Stimulated activated CD4-positive, alpha-beta T cell treated with anti-CD3 and anti-CD28 coated beads, TNF-alpha, amount 100 ng/mL, for 1 hour (primary cell): ENCODE measurements around the gene MYH13.

Source experiments
- DNase-seq, 3 donors: peaks; one replicate each; pipeline ENCODE4 v3.0.0-alpha.2; 2020; ENCODE audit warnings: low read depth in 3 of 3, low spot score in 1 of 3

The MYH13 gene

DNA sequence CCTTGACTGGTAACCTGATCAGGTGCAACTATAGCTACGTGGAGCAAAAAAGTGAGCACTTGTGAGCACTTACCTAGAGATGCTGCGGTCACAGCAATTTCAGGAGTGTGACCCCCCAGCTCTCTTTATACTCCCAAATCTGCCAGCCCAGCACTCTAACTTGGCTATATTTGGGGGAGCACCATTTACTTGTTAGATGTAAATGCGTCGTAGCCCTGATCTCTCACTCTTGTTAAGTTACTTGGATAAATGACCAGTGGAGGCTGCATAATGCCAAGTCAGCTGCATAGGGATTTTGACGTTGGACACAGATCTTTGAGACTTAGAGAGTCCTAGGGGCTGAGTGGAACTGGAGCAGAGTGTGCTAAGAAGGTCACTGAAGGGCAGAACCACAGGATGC is at the start of gene MYH13:
TSS of gene MYH13 (minus strand) at position 101 of the 400 bp plus-strand sequence. CDS start 8,476 bp downstream, outside the sequence.
- DNase-seq = no peak

DNA sequence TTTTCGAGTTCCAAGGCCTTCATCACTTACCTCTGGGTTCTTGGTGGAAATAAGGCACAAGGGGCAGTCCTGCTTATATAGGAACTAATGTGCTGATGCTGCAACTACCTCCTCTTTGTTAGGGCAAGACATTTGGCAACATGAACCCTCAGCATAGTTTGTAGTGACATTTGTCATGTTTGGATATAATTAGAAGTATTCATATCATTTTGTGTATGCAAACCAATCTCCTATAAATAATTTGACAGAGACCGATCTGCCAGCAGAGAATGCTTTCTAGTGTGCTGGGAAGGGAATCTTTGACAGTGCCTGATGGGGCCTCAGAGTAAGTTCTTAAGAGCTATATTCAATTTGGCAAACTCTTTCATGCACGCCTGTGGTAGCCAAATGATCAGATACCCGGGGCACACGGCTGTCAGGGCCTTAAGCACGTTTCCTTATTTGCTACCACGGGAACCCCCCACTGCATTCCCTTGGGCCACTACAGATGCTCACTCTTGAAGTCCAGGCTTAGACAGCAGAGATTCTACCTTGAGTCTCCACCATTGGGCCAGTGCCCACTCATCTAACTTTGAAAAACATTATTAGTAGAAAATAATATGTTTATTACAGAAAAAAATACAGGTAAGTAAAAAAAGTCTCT is 49.2 kb upstream of the MYH13 start, which contains the start of gene MYH8:
TSS of gene MYH8 (minus strand) at position 51 of the 643 bp plus-strand sequence. CDS start 1,723 bp downstream, outside the sequence.
- no peak for DNase-seq

DNA sequence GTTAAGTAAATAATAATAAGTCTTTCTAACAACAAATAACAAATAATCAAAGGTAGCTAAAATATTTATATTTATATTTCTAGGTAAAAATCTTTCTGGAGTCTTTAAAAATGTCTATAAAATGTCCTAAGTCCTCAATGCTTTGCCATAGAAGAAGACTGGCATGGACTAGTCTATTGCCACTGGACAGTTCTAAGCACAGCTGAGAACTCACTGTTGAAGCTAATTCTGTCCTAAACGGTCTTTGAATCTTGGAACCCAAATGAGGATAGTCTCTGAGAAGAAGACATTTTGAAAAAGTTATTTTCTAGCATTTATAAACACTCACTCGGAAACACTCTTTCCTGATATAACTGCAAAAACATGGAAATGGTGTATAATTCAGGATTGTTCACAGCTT is 48.4 kb upstream of the MYH13 start:
- no peak for DNase-seq

DNA sequence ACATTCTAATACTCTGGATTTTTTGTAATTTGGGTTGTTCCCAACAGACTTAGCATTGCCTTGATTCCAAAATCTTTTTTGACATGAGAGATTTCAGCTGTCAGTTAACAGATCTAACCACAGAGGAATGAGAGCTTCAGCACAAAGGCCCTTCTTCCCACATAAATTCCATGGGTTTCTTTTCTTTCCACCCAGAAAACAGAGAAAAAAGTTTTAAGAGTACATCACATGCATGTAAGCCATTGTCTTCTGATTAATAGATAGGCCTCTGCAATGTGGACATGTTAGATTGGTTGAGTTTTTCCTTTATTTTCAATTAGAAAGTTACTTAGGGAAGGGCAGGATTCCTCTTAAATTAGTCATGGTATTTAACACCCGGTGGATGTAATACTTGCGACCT is 48.0 kb upstream of the MYH13 start:
- DNase-seq = no peak

DNA sequence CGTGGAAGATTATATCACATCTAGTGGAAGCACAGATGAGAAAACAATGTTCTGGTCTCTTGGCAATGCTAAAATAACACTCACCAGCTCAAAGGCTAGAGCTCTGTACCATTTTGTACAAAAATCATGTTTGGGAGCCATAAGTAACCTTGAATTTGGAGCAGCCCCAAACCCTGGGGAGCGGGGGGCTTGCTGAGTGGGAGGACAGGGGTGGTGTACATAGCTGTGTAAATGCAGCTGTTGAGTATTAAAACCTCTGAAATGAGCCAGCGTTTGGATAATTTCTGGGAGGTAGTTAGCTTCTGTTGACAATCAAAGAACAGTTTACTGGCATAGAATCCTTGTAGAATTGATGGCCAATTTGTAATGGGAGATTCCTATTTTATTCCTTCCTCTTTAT is 44.6 kb upstream of the MYH13 start:
- DNase-seq = no peak

DNA sequence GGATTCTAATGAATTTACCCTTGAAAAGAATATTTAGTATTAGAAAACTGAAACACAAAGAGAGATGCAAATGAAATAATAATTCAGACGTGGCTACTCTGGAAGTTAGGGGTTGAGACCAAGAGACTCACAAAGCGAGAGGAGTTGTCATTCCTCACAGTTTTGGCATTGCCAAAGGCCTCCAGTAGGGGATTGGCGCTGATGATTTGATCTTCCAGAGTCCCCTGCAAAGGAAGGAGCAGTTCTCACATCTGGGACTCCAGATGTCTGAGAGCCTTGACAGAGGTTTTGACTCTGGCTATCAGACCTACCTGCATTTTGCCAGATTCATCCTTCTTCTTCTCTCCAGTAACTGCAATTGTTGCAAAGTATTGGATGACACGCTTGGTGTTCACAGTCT is 42.4 kb upstream of the MYH13 start:
- no peak for DNase-seq

DNA sequence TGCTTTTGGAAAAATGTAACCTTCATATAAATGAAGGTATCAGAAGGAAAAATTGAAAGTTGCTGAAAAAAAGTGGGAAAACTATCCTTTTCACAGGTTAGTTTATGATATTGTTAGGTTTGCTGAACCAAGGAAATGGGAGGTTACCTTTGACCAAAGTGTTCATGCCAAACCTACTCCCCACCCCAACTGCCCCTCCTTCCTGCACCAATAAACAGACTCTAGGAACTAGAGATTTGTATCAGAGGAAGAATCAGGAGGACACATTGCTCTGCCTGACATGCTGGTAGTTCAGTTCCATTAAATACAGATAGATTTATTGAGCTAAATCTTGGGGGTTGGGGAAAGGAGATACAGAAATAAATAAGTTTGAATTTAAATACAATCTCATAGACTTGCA is 30.8 kb upstream of the MYH13 start:
- DNase-seq = no peak

DNA sequence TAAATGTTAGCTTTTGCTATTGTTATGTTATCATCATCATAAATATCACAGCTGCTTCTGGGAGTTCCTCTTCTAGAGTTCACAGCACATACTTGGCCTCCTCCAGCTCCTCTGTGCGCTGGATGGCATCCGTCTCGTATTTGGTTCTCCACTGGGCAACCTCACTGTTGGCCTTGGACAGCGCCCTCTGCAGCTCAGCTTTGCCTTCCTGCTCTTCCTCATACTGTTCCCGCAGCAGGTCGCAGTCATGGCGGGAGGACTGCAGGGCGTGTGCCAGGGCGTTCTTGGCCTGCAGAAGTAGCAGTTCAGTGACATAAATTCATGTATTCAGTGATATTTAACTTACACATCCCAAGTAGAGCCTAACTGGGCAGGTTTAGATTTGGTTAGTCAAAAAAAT is 25.5 kb upstream of the MYH13 start:
- no peak for DNase-seq

DNA sequence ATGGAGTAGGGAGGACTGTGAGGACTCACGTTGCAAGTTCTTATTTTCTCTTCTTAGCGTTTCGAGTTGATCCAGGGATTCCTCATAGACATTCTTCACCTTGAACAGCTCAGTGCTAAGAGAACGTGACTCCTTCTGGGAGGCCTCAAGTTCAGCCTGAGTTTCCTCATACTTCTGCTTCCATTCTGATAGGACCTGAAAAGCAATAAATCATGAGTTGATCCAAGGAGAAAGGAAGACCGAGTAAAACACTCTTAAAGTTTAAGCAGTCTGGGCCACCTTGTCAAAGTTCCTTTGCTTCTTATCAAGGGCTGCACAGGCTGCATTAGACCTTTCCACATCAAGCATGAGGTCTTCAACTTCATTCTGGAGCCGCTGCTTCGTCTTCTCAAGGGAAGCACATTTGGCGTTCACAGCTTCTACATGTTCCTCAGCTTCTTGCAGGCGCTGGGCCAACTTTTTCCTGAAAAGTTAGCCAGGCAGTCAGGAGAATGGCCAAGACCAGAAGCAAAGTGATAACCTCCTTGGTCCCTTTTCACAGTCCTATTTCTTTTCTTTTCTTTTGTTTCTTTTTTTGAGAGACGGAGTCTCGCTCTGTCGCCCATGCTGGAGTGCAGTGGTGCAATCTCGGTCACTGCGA is 23.8 kb upstream of the MYH13 start:
- DNase-seq = no peak

DNA sequence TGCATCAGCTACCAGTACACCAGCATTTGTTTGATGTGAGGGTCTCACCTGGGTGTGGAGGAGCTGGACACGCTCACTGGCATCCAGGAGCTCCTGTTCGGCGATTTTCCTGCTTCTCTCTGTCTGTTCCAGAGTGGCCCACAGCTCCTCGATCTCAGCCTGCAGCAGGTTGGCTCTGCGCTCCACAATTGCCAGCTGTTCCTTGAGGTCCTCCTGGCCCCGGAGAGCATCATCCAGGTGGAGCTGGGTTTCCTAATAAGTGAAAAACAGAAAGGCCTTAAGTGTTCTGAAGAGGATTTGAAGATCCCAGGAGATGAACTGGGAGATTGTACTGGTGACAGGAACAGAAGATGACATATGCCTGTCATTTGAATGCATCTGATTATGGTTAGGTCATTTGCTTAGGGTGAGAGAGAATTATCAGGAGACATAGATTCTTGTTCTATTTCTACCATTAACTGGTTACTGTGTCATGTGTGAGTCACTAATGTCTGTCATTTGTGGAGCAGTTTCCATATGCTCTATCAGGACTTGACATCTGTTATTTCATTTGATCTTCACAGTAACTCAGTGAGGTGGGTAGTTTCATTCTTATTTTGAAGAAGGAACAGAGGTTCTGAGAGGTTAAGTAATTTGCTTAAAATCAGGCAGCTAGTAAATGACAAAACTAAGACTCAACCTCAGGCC is 21.5 kb upstream of the MYH13 start:
- DNase-seq = no peak

DNA sequence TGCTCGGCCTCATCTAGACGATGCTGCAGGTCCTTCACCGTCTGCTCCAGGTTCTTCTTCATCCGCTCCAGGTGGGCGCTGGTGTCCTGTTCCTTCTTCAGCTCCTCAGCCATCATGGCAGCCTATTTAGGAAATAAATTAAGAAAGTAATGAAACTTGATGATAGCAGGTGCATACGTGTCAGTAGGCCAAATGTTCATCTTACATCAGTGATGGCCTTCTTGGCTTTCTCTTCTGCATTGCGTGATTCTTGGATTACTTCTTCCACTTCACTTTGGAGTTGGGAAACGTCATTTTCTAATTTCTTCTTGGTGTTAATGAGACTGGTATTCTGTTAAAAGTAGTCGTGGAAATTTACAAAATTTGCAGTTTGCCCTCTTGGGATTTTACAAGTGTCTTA is 20.1 kb upstream of the MYH13 start:
- DNase-seq = no peak

DNA sequence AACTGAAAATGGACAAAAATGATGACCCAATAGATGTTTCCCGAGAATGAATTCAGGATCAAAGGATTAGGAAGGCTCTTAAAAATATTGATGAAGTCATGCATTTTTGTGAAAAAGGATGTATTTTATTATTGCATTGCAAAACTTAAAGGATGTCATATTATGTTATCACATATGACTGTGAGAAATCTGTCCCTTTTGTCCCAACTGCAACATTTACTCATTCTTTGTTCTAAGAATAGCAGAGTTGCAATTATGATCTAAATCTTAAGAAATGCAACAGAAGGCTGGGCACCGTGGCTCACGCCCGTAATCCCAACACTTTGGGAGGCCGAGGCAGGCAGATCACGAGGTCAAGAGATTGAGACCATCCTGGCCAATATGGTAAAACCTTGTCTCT is 13.1 kb upstream of the MYH13 start:
- DNase-seq = no peak

DNA sequence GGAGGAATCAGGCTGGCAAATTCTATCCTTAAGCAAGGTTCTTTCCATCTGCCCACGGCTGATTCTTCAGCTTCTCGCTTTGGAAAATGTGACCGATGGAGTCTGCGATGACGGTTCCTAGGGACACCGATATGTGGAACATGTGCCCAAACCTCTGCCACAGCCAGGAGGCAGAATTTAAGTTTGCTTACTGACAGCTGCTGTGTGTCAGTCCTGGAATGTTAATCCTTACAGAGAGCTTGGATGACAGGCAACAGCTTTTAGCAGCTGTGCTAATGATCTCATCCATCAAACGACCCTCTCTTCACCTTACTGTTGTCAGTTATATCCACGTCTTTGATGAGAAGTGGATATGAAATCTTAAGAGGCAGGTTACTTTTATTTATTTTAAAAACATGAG is 11.4 kb upstream of the MYH13 start:
- no peak for DNase-seq

DNA sequence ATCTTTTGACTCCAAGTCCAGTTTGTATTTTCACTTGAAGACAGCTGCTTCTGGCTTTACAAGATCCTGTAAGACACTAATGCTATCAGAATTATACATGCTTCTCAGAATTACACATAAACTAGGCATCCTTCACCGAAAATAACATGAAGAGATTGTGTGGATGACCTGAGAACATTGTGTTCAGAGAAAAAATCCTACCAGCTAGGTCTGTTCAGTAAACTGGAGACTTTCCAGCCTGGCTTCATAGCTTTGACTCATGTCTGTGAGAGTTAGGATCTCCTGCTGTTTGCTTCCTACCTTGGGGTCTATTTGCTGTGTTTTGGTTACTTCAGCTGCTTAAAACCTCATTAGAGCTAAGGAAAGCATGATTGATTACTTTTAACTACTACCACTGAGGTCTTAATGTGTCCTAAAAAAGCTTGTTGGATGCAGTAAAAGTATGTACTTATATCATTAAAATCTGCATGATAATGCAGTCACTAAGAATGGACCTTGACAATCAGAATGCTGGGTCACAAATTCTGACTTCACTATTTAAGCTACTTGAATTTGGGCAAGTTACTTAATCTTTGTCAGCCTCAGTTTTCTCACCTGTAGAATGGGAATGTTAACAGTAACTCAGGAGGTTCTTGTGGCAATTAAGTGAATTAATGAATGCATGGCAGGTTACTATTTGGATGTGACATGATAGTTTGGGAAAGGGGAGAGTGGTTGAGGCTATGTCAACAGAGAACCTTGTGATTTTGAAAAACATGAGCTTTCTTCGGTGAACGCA is 8.0 kb upstream of the MYH13 start:
- DNase-seq = no peak

DNA sequence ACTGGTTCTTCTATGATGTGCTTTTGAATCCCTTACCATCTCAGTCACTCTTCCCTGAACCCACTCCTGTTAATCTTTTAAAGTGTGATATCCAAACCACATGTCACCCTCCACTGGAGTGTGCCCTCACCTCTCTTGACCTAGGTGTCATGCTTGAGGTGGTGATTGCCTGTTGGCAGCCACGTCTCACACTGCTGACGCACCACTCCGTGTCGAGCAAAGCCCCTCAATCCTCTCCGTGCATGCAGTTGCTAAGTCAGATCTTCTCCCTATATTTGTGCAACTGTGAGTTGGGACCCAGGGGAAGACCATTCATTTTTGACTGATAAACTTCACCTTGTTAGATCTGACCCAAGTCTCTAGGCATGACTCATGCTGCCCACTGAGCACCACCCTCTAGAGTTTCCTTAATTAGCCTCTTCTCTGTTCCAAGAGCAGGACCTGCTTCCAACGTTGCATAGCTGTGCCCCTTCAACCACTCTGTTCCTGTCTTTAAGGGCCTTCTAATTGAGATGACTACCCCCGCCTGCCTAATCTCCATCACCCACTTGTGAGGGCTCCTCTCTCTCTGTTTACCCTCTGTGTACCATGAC is 2.7 kb downstream of the MYH13 start:
- no peak for DNase-seq

DNA sequence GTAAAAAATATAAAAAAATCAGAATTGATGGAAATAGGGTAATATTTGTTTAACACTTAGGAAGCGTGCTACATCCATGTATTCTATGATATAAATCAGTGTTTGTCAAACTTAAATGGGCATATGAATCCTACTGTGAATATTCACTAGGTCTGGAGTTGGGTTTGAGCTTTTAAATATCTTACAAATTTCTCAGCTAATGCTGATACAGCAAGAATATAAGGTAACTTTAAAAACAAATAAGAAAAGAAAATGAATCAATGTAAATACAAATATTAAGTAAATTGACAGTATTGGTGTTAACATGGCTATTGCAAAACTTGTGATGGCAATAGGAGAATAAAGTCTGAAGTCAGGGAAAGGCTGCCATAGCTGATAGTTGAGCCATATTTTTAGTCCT is 3.6 kb downstream of the MYH13 start:
- DNase-seq = no peak

DNA sequence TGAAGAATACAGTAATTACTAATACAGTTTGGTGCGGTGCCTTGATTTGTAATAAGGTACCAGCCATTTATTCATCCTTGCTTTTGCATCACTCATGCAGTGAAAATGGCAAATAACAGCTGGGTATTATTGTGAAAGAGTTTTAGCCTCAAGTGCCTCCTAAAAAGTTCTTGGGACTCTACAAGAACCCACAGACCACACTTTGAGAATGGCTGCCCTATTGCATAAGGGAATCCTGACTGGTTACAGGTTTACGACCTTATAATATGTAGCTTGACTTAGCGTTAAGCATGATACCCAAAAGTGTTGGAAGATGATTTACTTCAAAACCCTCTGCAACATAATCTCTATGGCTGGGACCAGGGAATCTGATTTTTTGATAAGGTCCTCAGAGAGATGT is 4.2 kb downstream of the MYH13 start:
- DNase-seq = no peak

DNA sequence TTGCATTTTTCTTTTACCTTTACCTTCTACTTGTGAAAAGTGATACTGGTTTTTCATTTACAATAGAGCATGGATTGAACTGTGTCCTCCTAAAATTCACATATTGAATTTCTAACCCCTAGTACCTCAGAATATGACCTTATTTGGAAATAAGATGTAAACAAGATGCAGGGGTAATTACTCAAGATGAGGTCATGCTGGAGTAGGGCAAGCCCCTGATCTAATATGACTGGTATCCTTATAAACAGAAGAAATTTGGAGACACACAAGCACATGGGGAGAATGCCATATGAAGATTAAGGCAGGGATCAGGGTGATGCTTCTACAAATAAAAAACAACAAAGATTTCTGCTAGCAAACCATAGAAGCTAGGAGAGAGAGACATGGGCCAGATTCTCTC is 12.2 kb downstream of the MYH13 start:
- no peak for DNase-seq

DNA sequence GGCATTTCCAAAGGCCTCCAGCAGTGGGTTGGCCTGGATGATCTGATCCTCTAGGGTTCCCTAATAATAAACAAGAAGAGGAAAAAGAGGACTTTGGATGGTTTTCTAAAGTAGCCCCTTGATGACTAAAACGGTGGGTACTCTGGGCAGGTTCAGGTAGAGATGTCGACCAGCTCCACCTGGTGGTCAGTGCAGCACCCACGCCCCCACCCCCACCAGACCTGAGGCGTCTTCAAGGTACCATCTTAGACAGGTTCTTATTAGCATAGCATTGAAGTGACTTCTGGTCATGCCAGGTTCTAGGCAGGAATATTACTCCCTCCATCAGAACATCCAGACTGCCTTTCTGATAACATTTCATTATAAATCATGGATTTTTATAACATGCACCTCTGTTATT is 15.0 kb downstream of the MYH13 start:
- no peak for DNase-seq

DNA sequence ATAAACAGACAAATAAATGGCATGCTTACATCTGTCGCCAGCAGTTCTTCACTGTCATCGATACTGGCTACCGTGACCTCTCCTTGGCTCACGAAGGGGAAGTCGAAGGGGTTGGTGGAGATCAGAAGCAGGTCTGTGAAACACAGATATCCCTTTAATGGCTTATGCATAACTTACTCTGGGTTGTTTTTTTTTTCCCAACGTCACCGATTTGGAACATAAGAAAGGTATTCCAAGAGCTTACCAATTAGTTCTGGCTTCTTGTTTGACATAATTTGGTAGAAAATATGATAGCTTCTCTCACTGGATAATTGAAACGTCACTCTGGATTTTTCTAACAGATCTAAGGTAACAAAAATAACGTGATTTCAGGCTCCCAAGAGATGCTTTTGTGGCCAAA is 18.2 kb downstream of the MYH13 start:
- no peak for DNase-seq

DNA sequence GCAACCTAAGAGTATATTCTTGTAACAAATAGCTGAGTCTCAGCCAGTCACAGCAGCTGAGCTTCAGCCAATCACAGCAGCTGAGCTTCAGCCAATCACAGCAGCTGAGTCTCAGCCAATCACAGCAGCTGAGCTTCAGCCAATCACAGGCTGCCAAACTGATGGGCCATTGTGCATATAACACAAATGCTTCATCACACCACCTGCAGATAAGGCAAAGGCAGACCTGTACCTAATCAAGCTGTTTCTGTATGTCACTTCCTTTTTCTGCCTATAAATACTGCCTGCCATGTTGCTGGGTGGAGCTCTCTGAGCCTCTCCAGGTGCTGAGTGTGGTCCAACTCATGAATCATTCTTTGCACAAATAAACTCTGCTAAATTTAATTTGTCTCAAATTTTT is 19.9 kb downstream of the MYH13 start:
- DNase-seq = no peak
